HL-60 (cell line): Measurements from ENCODE around the gene TNPO1.

Source experiments
- DNase-seq, 2 experiments: peaks; one replicate each; pipeline ENCODE4 v3.0.0-alpha.2; 2010 to 2020; ENCODE audit warnings: low read depth in 1 of 2, low spot score in 1 of 2
- H3K27ac ChIP-seq: fragments of 250-450 bp; sonication (Bioruptor Pico); replicated peaks from 2 replicates; pipeline ENCODE4 v1.5.1; 2020; ENCODE audit warnings: mild to moderate bottlenecking, moderate library complexity
- H3K27me3 ChIP-seq: fragments of 250-450 bp; sonication (Bioruptor Pico); 2 replicates; pipeline ENCODE4 v1.5.1; 2021; ENCODE audit warnings: mild to moderate bottlenecking, moderate library complexity; ENCODE audit not compliant: insufficient read depth, poor library complexity, severe bottlenecking
- H3K4me3 ChIP-seq: replicated peaks from 2 replicates; pipeline ENCODE4 v1.5.1; 2011; ENCODE audit warnings: mild to moderate bottlenecking, control low read depth, low read length; ENCODE audit not compliant: insufficient read depth
- CTCF ChIP-seq: IDR thresholded peaks from one replicate; pipeline ENCODE4 v1.5.1; 2011; ENCODE audit warnings: low read length, control low read depth, inconsistent platforms; ENCODE audit not compliant: insufficient read depth
- GABPA ChIP-seq: IDR thresholded peaks from 2 replicates; pipeline ENCODE4 v1.6.1; 2012; ENCODE audit warnings: low read depth
- POLR2AphosphoS5 ChIP-seq: IDR thresholded peaks from 2 replicates; pipeline ENCODE4 v1.6.1; 2012; ENCODE audit warnings: low read depth
- SPI1 ChIP-seq: IDR thresholded peaks from 2 replicates; pipeline ENCODE4 v1.6.1; 2012; ENCODE audit warnings: low read depth, mild to moderate bottlenecking, borderline replicate concordance
- TF ChIP-seq, protein P1 (sequence below): IDR thresholded peaks from 2 replicates; pipeline ENCODE4 v1.6.1; 2012; ENCODE audit warnings: low read depth; ENCODE audit not compliant: insufficient replicate concordance

TNPO1 gene

DNA sequence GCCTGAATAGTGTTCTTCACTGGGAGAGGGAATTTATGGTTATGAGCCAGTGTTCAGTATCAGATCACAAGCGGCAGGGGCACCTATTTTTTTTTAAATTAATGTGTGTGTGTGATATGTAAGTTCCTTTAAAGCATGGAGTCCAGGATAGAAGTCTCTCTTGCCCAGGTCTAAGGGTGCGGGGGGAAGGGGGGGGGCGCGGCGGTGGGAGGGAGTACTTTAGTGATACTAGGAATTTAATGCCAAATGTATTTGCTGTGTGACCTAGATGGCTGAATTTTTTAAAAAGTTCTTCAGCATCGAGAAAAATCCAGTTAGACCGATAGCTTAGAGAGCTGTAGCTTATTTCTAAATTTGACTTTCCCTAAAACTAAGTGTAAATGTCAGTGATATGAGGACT lies 137.9 kb downstream of the TNPO1 start:
- H3K4me3 ChIP-seq, result no peak overlapping the region
- TF ChIP-seq POLR2AphosphoS5 (no peak), SPI1 (no peak), CTCF (no peak), GABPA (no peak)
- TF ChIP-seq, protein P1, sequence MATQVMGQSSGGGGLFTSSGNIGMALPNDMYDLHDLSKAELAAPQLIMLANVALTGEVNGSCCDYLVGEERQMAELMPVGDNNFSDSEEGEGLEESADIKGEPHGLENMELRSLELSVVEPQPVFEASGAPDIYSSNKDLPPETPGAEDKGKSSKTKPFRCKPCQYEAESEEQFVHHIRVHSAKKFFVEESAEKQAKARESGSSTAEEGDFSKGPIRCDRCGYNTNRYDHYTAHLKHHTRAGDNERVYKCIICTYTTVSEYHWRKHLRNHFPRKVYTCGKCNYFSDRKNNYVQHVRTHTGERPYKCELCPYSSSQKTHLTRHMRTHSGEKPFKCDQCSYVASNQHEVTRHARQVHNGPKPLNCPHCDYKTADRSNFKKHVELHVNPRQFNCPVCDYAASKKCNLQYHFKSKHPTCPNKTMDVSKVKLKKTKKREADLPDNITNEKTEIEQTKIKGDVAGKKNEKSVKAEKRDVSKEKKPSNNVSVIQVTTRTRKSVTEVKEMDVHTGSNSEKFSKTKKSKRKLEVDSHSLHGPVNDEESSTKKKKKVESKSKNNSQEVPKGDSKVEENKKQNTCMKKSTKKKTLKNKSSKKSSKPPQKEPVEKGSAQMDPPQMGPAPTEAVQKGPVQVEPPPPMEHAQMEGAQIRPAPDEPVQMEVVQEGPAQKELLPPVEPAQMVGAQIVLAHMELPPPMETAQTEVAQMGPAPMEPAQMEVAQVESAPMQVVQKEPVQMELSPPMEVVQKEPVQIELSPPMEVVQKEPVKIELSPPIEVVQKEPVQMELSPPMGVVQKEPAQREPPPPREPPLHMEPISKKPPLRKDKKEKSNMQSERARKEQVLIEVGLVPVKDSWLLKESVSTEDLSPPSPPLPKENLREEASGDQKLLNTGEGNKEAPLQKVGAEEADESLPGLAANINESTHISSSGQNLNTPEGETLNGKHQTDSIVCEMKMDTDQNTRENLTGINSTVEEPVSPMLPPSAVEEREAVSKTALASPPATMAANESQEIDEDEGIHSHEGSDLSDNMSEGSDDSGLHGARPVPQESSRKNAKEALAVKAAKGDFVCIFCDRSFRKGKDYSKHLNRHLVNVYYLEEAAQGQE, result no peak
- DNase-seq, result no peak
- H3K27ac ChIP-seq, result no peak overlapping the region
- H3K27me3 ChIP-seq, result no peaks in the 10 kb centered on the region

- no peaks in the 10 kb centered on the region for H3K27me3 ChIP-seq
- H3K4me3 ChIP-seq, result peak overlapping the region; percentile 48
- TF ChIP-seq, protein P1, result no peak
- no peak for TF ChIP-seq POLR2AphosphoS5
- no peak for TF ChIP-seq SPI1
- no peak for TF ChIP-seq GABPA
- TF ChIP-seq CTCF, result no peak
- H3K27ac ChIP-seq, result no peak overlapping the region
- peak in 1 of 2 experiments; percentile 0 for DNase-seq
Measured at GRCh38 chr5:72955143-72955767, 138.8 kb downstream of the TNPO1 start.

- TF ChIP-seq GABPA, result no peak
- no peak for TF ChIP-seq POLR2AphosphoS5
- TF ChIP-seq CTCF, result no peak
- TF ChIP-seq, protein P1, result no peak
- no peak for TF ChIP-seq SPI1
- H3K27ac ChIP-seq, result peak within 1 kb of the TSS; percentile 60
- H3K27me3 ChIP-seq, result no peaks in the 10 kb centered on the region
- DNase-seq, result peak; percentile 50 to 87
- H3K4me3 ChIP-seq, result peak within 1 kb of the TSS; percentile 48
Measured at GRCh38 chr5:72955768-72956323, 139.4 kb downstream of the TNPO1 start, which contains the start of gene FCHO2. FCHO2 (plus strand) TSS chr5:72956041; CDS start chr5:72956097, 56 bp downstream.
